OCI-LY1 (cell line): ENCODE measurements around the gene ALG9.

Experiments
- H2AFZ ChIP-seq: fragments of 200-600 bp; sonication (generic), shearing (Covaris generic); 2 replicates; pipeline ENCODE4 v1.6.0; 2014; ENCODE audit warnings: antibody characterized with exemption, mild to moderate bottlenecking, low read length
- H3F3A ChIP-seq: fragments of 200-600 bp; sonication (generic), shearing (Covaris generic); 2 replicates; pipeline ENCODE4 v1.6.0; 2014; ENCODE audit warnings: mild to moderate bottlenecking, antibody characterized with exemption, low read length, moderate library complexity; ENCODE audit not compliant: insufficient read depth
- H3K27ac ChIP-seq: fragments of 200-600 bp; sonication (generic); 2 replicates; pipeline ENCODE4 v1.5.1; 2014; ENCODE audit warnings: low read length, mixed run types, mild to moderate bottlenecking, low read depth; ENCODE audit not compliant: poor library complexity, severe bottlenecking
- H3K27me3 ChIP-seq: fragments of 200-600 bp; sonication (generic); 2 replicates; pipeline ENCODE4 v1.6.0; 2014; ENCODE audit warnings: antibody characterized with exemption, mild to moderate bottlenecking, low read length, moderate library complexity; ENCODE audit not compliant: insufficient read depth
- H3K36me3 ChIP-seq: fragments of 200-600 bp; sonication (generic); 2 replicates; pipeline ENCODE4 v1.6.1; 2014; ENCODE audit warnings: mild to moderate bottlenecking, antibody characterized with exemption, low read length, moderate library complexity, mixed read lengths; ENCODE audit not compliant: insufficient read depth
- H3K4me1 ChIP-seq: fragments of 200-600 bp; sonication (generic); 2 replicates; pipeline ENCODE4 v1.5.1; 2014; ENCODE audit warnings: mild to moderate bottlenecking, low read length, moderate library complexity; ENCODE audit not compliant: insufficient read depth, severe bottlenecking
- H3K4me2 ChIP-seq: fragments of 200-600 bp; sonication (generic), shearing (Covaris generic); 2 replicates; pipeline ENCODE4 v1.6.1; 2014; ENCODE audit warnings: low read length
- H3K4me3 ChIP-seq: fragments of 200-600 bp; sonication (generic); 2 replicates; pipeline ENCODE4 v1.5.1; 2014; ENCODE audit warnings: low read length, low read depth, mild to moderate bottlenecking, mixed read lengths; ENCODE audit not compliant: poor library complexity, severe bottlenecking
- H3K79me2 ChIP-seq: fragments of 200-600 bp; shearing (Covaris generic); 2 replicates; pipeline ENCODE4 v1.6.1; 2016; ENCODE audit warnings: mixed run types, low read length, mixed read lengths; ENCODE audit not compliant: insufficient read depth
- H3K9ac ChIP-seq: fragments of 200-600 bp; sonication (generic), shearing (Covaris generic); 2 replicates; pipeline ENCODE4 v1.6.1; 2014; ENCODE audit warnings: mild to moderate bottlenecking, low read length, mixed read lengths
- H3K9me2 ChIP-seq: fragments of 200-600 bp; sonication (generic), shearing (Covaris generic); 2 replicates; pipeline ENCODE4 v1.6.1; 2014; ENCODE audit warnings: low read depth, mild to moderate bottlenecking, low read length, mixed read lengths
- H3K9me3 ChIP-seq: fragments of 200-600 bp; shearing (Covaris generic); 2 replicates; pipeline ENCODE4 v1.6.1; 2014; ENCODE audit warnings: low read length, mixed read lengths
- H4K20me1 ChIP-seq: fragments of 200-600 bp; sonication (generic), shearing (Covaris generic); 2 replicates; pipeline ENCODE4 v1.6.0; 2016; ENCODE audit warnings: mild to moderate bottlenecking, low read length; ENCODE audit not compliant: insufficient read depth
- CTCF ChIP-seq: fragments of 200-600 bp; sonication (generic), shearing (Covaris generic); IDR thresholded peaks from 2 replicates; pipeline ENCODE4 v1.5.1; 2017; ENCODE audit warnings: mild to moderate bottlenecking, antibody characterized with exemption, low read length, moderate library complexity, mixed read lengths
- EZH2 ChIP-seq: fragments of 200-600 bp; sonication (generic), shearing (Covaris generic); IDR thresholded peaks from 2 replicates; pipeline ENCODE4 v1.8.0; 2017; ENCODE audit warnings: borderline replicate concordance, mixed run types, mild to moderate bottlenecking, antibody characterized with exemption, low read length, moderate library complexity, mixed read lengths

The ALG9 gene

GRCh38 chr11:111782109-111782741, 89.2 kb downstream of the ALG9 start:
- TF ChIP-seq EZH2 (no peak), CTCF (no peak)
- no peaks in the 10 kb centered on the region for H3K79me2 ChIP-seq
- peaks cover 8% of the 10 kb centered on the region for H3K4me1 ChIP-seq
- no peaks in the 10 kb centered on the region for H3K27me3 ChIP-seq
- no peaks in the 10 kb centered on the region for H3K9me2 ChIP-seq
- H3K9me3 ChIP-seq: no peaks in the 10 kb centered on the region
- H3K4me2 ChIP-seq: no peak overlapping the region
- H3K4me3 ChIP-seq: no peak overlapping the region
- H3K9ac ChIP-seq: no peak overlapping the region
- H3K27ac ChIP-seq: no peak overlapping the region
- no peaks in the 10 kb centered on the region for H3F3A ChIP-seq
- H3K36me3 ChIP-seq: peaks cover 14% of the 10 kb centered on the region; the same call in 1 of the 2 replicates
- no peaks in the 10 kb centered on the region for H4K20me1 ChIP-seq
- no peak overlapping the region for H2AFZ ChIP-seq

GRCh38 chr11:111779118-111779517, 92.3 kb downstream of the ALG9 start:
- H3K27me3 ChIP-seq: no peaks in the 10 kb centered on the region
- H2AFZ ChIP-seq: no peak overlapping the region
- H3K79me2 ChIP-seq: no peaks in the 10 kb centered on the region
- TF ChIP-seq EZH2 (no peak), CTCF (no peak)
- no peak overlapping the region for H3K9ac ChIP-seq
- H3K4me3 ChIP-seq: no peak overlapping the region
- H3K4me2 ChIP-seq: no peak overlapping the region
- H3K9me3 ChIP-seq: no peaks in the 10 kb centered on the region
- no peaks in the 10 kb centered on the region for H3K9me2 ChIP-seq
- H3K27ac ChIP-seq: no peak overlapping the region
- H3F3A ChIP-seq: no peaks in the 10 kb centered on the region
- H4K20me1 ChIP-seq: no peaks in the 10 kb centered on the region
- H3K4me1 ChIP-seq: peaks cover 20% of the 10 kb centered on the region
- no peaks in the 10 kb centered on the region for H3K36me3 ChIP-seq

GRCh38 chr11:111778047-111778558, 93.3 kb downstream of the ALG9 start:
- H3K79me2 ChIP-seq: no peaks in the 10 kb centered on the region
- H3K9ac ChIP-seq: no peak overlapping the region
- H3K9me2 ChIP-seq: no peaks in the 10 kb centered on the region
- H3F3A ChIP-seq: no peaks in the 10 kb centered on the region
- H3K9me3 ChIP-seq: no peaks in the 10 kb centered on the region
- H2AFZ ChIP-seq: no peak overlapping the region
- no peaks in the 10 kb centered on the region for H3K27me3 ChIP-seq
- no peak for TF ChIP-seq EZH2
- no peak for TF ChIP-seq CTCF
- no peaks in the 10 kb centered on the region for H4K20me1 ChIP-seq
- peaks cover 20% of the 10 kb centered on the region for H3K4me1 ChIP-seq
- no peaks in the 10 kb centered on the region for H3K36me3 ChIP-seq
- H3K4me2 ChIP-seq: no peak overlapping the region
- H3K27ac ChIP-seq: no peak overlapping the region
- no peak overlapping the region for H3K4me3 ChIP-seq
